Endothelial cell of umbilical vein (primary cell): ENCODE data around the gene GAB1. TPM values are rescaled to one million over a fixed set of nuclear protein-coding genes. Genes with fewer than 3 reads are reported as not detected.

ENCODE experiments used
- BruUV-seq: library from RNA; stranded (reverse); fragments of 400-500 nt; replicated peaks from 2 replicates; lab custom pipeline; 2021; lab: Mats Ljungman, UMichigan
- CTCF ChIA-PET: fragments of 300-600, 350-600 bp; sonication (Branson Sonifier 250); formaldehyde crosslinking; loops from one replicate; lab custom pipeline; 2021; ENCODE audit warnings: antibody characterized with exemption, inconsistent platforms; lab: Charles Lee
- POLR2A ChIA-PET: fragments of 300-600, 350-600 bp; sonication (Branson Sonifier 250); formaldehyde crosslinking; loops from one replicate; lab custom pipeline; 2021; ENCODE audit warnings: antibody characterized with exemption, inconsistent platforms; lab: Charles Lee
- DNase-seq: peaks from one replicate; pipeline ENCODE4 v3.0.0-alpha.2; 2011; ENCODE audit warnings: low read depth, low spot score
- FAIRE-seq: peaks from 2 replicates; lab custom pipeline; 2011; peaks lifted over from hg19 to GRCh38; lab: Jason Lieb, UNC
- H2AFZ ChIP-seq: 2 replicates; pipeline ENCODE4 v1.6.0; 2012; ENCODE audit warnings: low read depth, low read length, control low read depth, inconsistent platforms
- H3K27ac ChIP-seq: 2 replicates; pipeline ENCODE4 v1.5.1; 2011; ENCODE audit warnings: low read depth, mild to moderate bottlenecking, control low read depth, low read length, moderate library complexity; ENCODE audit not compliant: insufficient read depth
- H3K27me3 ChIP-seq, 2 experiments: 2 replicates each; pipeline versions ENCODE4 v1.6.0 to v1.6.1; 2011; ENCODE audit warnings: low read length in 2 of 2, mixed read lengths in 1 of 2; ENCODE audit not compliant: control insufficient read depth in 2 of 2, insufficient read depth in 2 of 2
- H3K36me3 ChIP-seq, 2 experiments: 2 replicates in 1 of 2; 3 replicates in 1 of 2; pipeline ENCODE4 v1.5.1; 2011; ENCODE audit warnings: low read length in 2 of 2, mild to moderate bottlenecking in 1 of 2, moderate library complexity in 1 of 2; ENCODE audit not compliant: control insufficient read depth in 2 of 2, insufficient read depth in 2 of 2; ENCODE audit errors: extremely low read depth in 1 of 2
- H3K4me1 ChIP-seq: 3 replicates; pipeline ENCODE4 v1.5.1; 2011; ENCODE audit warnings: mild to moderate bottlenecking, low read length; ENCODE audit not compliant: control insufficient read depth, insufficient read depth; ENCODE audit errors: extremely low read depth
- H3K4me2 ChIP-seq: 2 replicates; pipeline ENCODE4 v1.6.1; 2011; ENCODE audit warnings: low read length, control low read depth, mixed read lengths; ENCODE audit not compliant: insufficient read depth
- H3K4me3 ChIP-seq, 3 experiments: fragments of 200-600 bp in 1 of 3; sonication (generic), shearing (Covaris generic) in 1 of 3; replicated peaks in 1 of 3; 2 replicates each; pipeline ENCODE4 v1.5.1; 2011 to 2016; ENCODE audit warnings: control low read depth in 3 of 3, low read length in 3 of 3, mild to moderate bottlenecking in 2 of 3, inconsistent platforms in 1 of 3, low read depth in 1 of 3, moderate library complexity in 1 of 3; ENCODE audit not compliant: insufficient read depth in 1 of 3
- H3K79me2 ChIP-seq: 2 replicates; pipeline ENCODE4 v1.6.0; 2012; ENCODE audit warnings: low read length, inconsistent platforms; ENCODE audit not compliant: control insufficient read depth, insufficient read depth
- H3K9ac ChIP-seq: replicated peaks from 2 replicates; pipeline ENCODE3; 2011; ENCODE audit warnings: low read length, control low read depth; ENCODE audit not compliant: insufficient read depth; ENCODE audit errors: extremely low read depth
- H3K9me1 ChIP-seq: replicated peaks from 3 replicates; pipeline ENCODE4 v1.6.0; 2011; ENCODE audit warnings: mild to moderate bottlenecking, low read length; ENCODE audit not compliant: control insufficient read depth, insufficient read depth; ENCODE audit errors: extremely low read depth
- H3K9me3 ChIP-seq: replicated peaks from 2 replicates; pipeline ENCODE4 v1.5.1; 2012; ENCODE audit warnings: low read length, inconsistent platforms; ENCODE audit not compliant: control insufficient read depth, insufficient read depth
- H4K20me1 ChIP-seq: replicated peaks from 2 replicates; pipeline ENCODE3; 2011; ENCODE audit warnings: mild to moderate bottlenecking, low read length; ENCODE audit not compliant: control insufficient read depth, insufficient read depth; ENCODE audit errors: extremely low read depth
- EZH2 ChIP-seq: IDR thresholded peaks from 2 replicates; pipeline ENCODE4 v1.6.1; 2012; ENCODE audit warnings: borderline replicate concordance, low read depth, mild to moderate bottlenecking, moderate library complexity, low read length, inconsistent platforms; ENCODE audit not compliant: severe bottlenecking
- FOS ChIP-seq: IDR thresholded peaks from 2 replicates; pipeline ENCODE4 v1.6.1; 2011; ENCODE audit warnings: mild to moderate bottlenecking, low read length, moderate library complexity, borderline replicate concordance; ENCODE audit not compliant: insufficient read depth
- GATA2 ChIP-seq: IDR thresholded peaks from 2 replicates; pipeline ENCODE4 v1.7.0; 2011; ENCODE audit warnings: low read depth, mild to moderate bottlenecking, moderate library complexity, mixed read lengths, low read length; ENCODE audit not compliant: insufficient read length, insufficient read depth
- JUN ChIP-seq: IDR thresholded peaks from 2 replicates; pipeline ENCODE4 v1.6.1; 2011; ENCODE audit warnings: borderline replicate concordance, low read depth; ENCODE audit not compliant: insufficient read length, insufficient read depth
- MYC ChIP-seq: IDR thresholded peaks from one replicate; pipeline ENCODE4 v1.6.1; 2011; ENCODE audit warnings: mild to moderate bottlenecking, low read depth, low read length
- POLR2A ChIP-seq: IDR thresholded peaks from 2 replicates; pipeline ENCODE4 v1.6.1; 2012; ENCODE audit warnings: low read depth, mild to moderate bottlenecking, control low read depth, low read length
- POLR2AphosphoS5 ChIP-seq: IDR thresholded peaks from 2 replicates; pipeline ENCODE4 v1.6.1; 2012; ENCODE audit warnings: low read depth, mild to moderate bottlenecking, control low read depth, low read length, moderate library complexity; ENCODE audit not compliant: insufficient read depth
- dilution Hi-C: fragments of 300-500 bp; cut with MboI; formaldehyde crosslinking; loops from one replicate; pipeline ENCODE4 v1.15.0; 2019; ENCODE audit warnings: low sequenced_read_pairs; ENCODE audit not compliant: extremely low pct_ligation_motif_present
- intact Hi-C: fragments of 100-400 bp; cut with micrococcal nuclease; formaldehyde crosslinking; loops from one replicate; pipeline ENCODE4 v1.10.0; 2022
- polyA plus RNA-seq, 4 experiments: library from polyadenylated mRNA; depleted of rRNA in 3 of 4; stranded (reverse) in 3 of 4; unstranded in 1 of 4; fragments of >200 nt; gene quantifications; 2 replicates each; pipeline versions ENCODE4 v1.2.1 to v1.2.3, GENCODE V29; 2011 to 2012; ENCODE audit warnings: missing spikeins in 1 of 4
- total RNA-seq: library from RNA; stranded (reverse); gene quantifications from 2 replicates; pipeline ENCODE4 v1.2.3, GENCODE V29; 2021
- TF ChIP-seq, protein P1 (sequence below), 2 donors: IDR thresholded peaks; 1 replicate in 1 of 2; 2 replicates in 1 of 2; pipeline ENCODE4 v1.5.1; 2011; ENCODE audit warnings: low read length in 2 of 2, mild to moderate bottlenecking in 2 of 2, moderate library complexity in 2 of 2, control low read depth in 1 of 2, inconsistent platforms in 1 of 2, low read depth in 1 of 2; ENCODE audit not compliant: insufficient read depth in 1 of 2; ENCODE audit errors: extremely low read depth in 1 of 2
- TF ChIP-seq, protein P2 (sequence below): IDR thresholded peaks from 2 replicates; pipeline ENCODE4 v1.6.1; 2011; ENCODE audit not compliant: insufficient read depth, insufficient read length

The GAB1 gene
- total and polyA plus RNA-seq, 2 donors (not counting 3 experiments of a cell fraction or from before 2014, with no cell fraction given) = 9.3 to 37.7 TPM

GRCh38 chr4:143375326-143376073 lies 38.8 kb downstream of the GAB1 start:
- POLR2A ChIA-PET = no interaction called here
- no peaks in the 10 kb centered on the region for H3K9me1 ChIP-seq
- no peaks in the 10 kb centered on the region for H3K9me3 ChIP-seq
- DNase-seq = peak; percentile 58
- no peaks in the 10 kb centered on the region for H3K36me3 ChIP-seq
- TF ChIP-seq MYC (no peak), POLR2A (no peak)
- TF ChIP-seq, protein P1, sequence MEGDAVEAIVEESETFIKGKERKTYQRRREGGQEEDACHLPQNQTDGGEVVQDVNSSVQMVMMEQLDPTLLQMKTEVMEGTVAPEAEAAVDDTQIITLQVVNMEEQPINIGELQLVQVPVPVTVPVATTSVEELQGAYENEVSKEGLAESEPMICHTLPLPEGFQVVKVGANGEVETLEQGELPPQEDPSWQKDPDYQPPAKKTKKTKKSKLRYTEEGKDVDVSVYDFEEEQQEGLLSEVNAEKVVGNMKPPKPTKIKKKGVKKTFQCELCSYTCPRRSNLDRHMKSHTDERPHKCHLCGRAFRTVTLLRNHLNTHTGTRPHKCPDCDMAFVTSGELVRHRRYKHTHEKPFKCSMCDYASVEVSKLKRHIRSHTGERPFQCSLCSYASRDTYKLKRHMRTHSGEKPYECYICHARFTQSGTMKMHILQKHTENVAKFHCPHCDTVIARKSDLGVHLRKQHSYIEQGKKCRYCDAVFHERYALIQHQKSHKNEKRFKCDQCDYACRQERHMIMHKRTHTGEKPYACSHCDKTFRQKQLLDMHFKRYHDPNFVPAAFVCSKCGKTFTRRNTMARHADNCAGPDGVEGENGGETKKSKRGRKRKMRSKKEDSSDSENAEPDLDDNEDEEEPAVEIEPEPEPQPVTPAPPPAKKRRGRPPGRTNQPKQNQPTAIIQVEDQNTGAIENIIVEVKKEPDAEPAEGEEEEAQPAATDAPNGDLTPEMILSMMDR (IDR thresholded peaks at IDR 0.05; ENCODE audit: extremely low read depth in 1 of 2, insufficient read depth in 1 of 2, low read depth in 1 of 2, low read length in 2 of 2) = peak; percentile 21 to 53
- H3K27ac ChIP-seq = no peak overlapping the region
- peaks cover 8% of the 10 kb centered on the region for H4K20me1 ChIP-seq
- no peak overlapping the region for H3K4me2 ChIP-seq
- H2AFZ ChIP-seq = no peak overlapping the region
- H3K9ac ChIP-seq = no peak overlapping the region
- dilution Hi-C loops = no loop called here
- no peak overlapping the region for H3K4me3 ChIP-seq
- no peaks in the 10 kb centered on the region for H3K4me1 ChIP-seq
- intact Hi-C loops = loop anchor here (1.0 kb wide), 1 partner anchor 107 kb away; no protein-coding TSS in a partner anchor
- BruUV-seq = no TSS peak
- H3K27me3 ChIP-seq = no peaks in the 10 kb centered on the region
- CTCF ChIA-PET = interaction anchor here (0.7 to 4.0 kb wide), 12 partner anchors 9 to 156 kb away, joined by 3 to 15 read pairs (median 4); partner anchors contain the start of gene GAB1
- peak; percentile 52 for FAIRE-seq
- H3K79me2 ChIP-seq = no peaks in the 10 kb centered on the region

GRCh38 chr4:143377611-143378099 lies 41.0 kb downstream of the GAB1 start:
- ChIA-PET CTCF (interaction anchor here (1.1 to 4.0 kb wide), 4 partner anchors 19 to 41 kb away, joined by 3 to 15 read pairs (median 11); partner anchors contain the start of gene GAB1), POLR2A (no interaction called here)
- no peaks in the 10 kb centered on the region for H3K79me2 ChIP-seq

More at GRCh38 chr4:143377611-143378099, 41.0 kb downstream of the GAB1 start:
- no peak for DNase-seq
- H3K9ac ChIP-seq = no peak overlapping the region
- H3K4me1 ChIP-seq = peaks cover 18% of the 10 kb centered on the region
- H3K36me3 ChIP-seq = no peaks in the 10 kb centered on the region
- H3K9me3 ChIP-seq = no peaks in the 10 kb centered on the region
- no peak overlapping the region for H3K4me2 ChIP-seq
- peaks cover 8% of the 10 kb centered on the region for H4K20me1 ChIP-seq
- H2AFZ ChIP-seq = no peak overlapping the region
- no peaks in the 10 kb centered on the region for H3K9me1 ChIP-seq
- no peaks in the 10 kb centered on the region for H3K27me3 ChIP-seq
- H3K27ac ChIP-seq = no peak overlapping the region
- TF ChIP-seq JUN = no peak
- TF ChIP-seq POLR2AphosphoS5 = no peak
- TF ChIP-seq EZH2 = no peak
- TF ChIP-seq POLR2A = no peak
- TF ChIP-seq, protein P2, sequence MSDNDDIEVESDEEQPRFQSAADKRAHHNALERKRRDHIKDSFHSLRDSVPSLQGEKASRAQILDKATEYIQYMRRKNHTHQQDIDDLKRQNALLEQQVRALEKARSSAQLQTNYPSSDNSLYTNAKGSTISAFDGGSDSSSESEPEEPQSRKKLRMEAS = no peak
- TF ChIP-seq, protein P1 (IDR thresholded peaks at IDR 0.05; ENCODE audit: extremely low read depth in 1 of 2, insufficient read depth in 1 of 2, low read depth in 1 of 2, low read length in 2 of 2) = no peak
- no peak for TF ChIP-seq MYC
- TF ChIP-seq GATA2 = no peak
- TF ChIP-seq FOS = no peak
- H3K4me3 ChIP-seq = no peak overlapping the region
- FAIRE-seq = no peak
- BruUV-seq = no TSS peak
- intact Hi-C loops (no loop called here), dilution Hi-C loops (no loop called here)
